Keratinocyte (primary cell): ENCODE measurements around the gene HS3ST3A1. TPM values are rescaled to one million over a fixed set of nuclear protein-coding genes. Genes with fewer than 3 reads are reported as not detected.

Experiments used
- DNase-seq: peaks from one replicate; pipeline ENCODE4 v3.0.0-alpha.2; 2011; ENCODE audit warnings: low read depth, missing footprints, low spot score
- FAIRE-seq: peaks from 2 replicates; lab custom pipeline; 2011; peaks lifted over from hg19 to GRCh38; lab: Jason Lieb, UNC
- H2AFZ ChIP-seq: 2 replicates; pipeline ENCODE4 v1.6.0; 2012; ENCODE audit warnings: low read length, control low read depth, inconsistent platforms; ENCODE audit not compliant: control insufficient read depth
- H3K27ac ChIP-seq: 2 replicates; pipeline ENCODE4 v1.5.1; 2011; ENCODE audit warnings: low read length; ENCODE audit not compliant: control insufficient read depth, insufficient read depth
- H3K27me3 ChIP-seq: 3 replicates; pipeline ENCODE4 v1.6.0; 2011; ENCODE audit warnings: low read length; ENCODE audit not compliant: control insufficient read depth, insufficient read depth; ENCODE audit errors: extremely low read depth
- H3K36me3 ChIP-seq, 2 experiments: 2 replicates in 1 of 2; 3 replicates in 1 of 2; pipeline ENCODE4 v1.5.1; 2011; ENCODE audit warnings: low read length in 2 of 2, mild to moderate bottlenecking in 1 of 2; ENCODE audit not compliant: control insufficient read depth in 2 of 2, insufficient read depth in 2 of 2; ENCODE audit errors: extremely low read depth in 1 of 2
- H3K4me1 ChIP-seq: 3 replicates; pipeline ENCODE4 v1.5.1; 2011; ENCODE audit warnings: low read length; ENCODE audit not compliant: control insufficient read depth, insufficient read depth; ENCODE audit errors: extremely low read depth
- H3K4me2 ChIP-seq: 3 replicates; pipeline ENCODE4 v1.6.0; 2011; ENCODE audit warnings: low read depth, low read length; ENCODE audit not compliant: control insufficient read depth, insufficient read depth; ENCODE audit errors: extremely low read depth
- H3K4me3 ChIP-seq, 3 experiments: fragments of 200-600 bp in 1 of 3; sonication (generic) in 1 of 3; 2 replicates in 2 of 3; 3 replicates in 1 of 3; pipeline ENCODE4 v1.5.1; 2011 to 2016; ENCODE audit warnings: low read length in 3 of 3, mild to moderate bottlenecking in 3 of 3, control low read depth in 2 of 3, inconsistent platforms in 1 of 3, low read depth in 1 of 3, mixed read lengths in 1 of 3, mixed run types in 1 of 3, moderate library complexity in 1 of 3; ENCODE audit not compliant: control insufficient read depth in 2 of 3, insufficient read depth in 2 of 3; ENCODE audit errors: extremely low read depth in 1 of 3
- H3K79me2 ChIP-seq: 2 replicates; pipeline ENCODE4 v1.6.0; 2012; ENCODE audit warnings: low read length; ENCODE audit not compliant: control insufficient read depth, insufficient read depth
- H3K9ac ChIP-seq: 3 replicates; pipeline ENCODE4 v1.6.0; 2011; ENCODE audit warnings: low read length; ENCODE audit not compliant: control insufficient read depth, insufficient read depth; ENCODE audit errors: extremely low read depth
- H3K9me1 ChIP-seq: 3 replicates; pipeline ENCODE4 v1.6.0; 2011; ENCODE audit warnings: low read length; ENCODE audit not compliant: control insufficient read depth, insufficient read depth; ENCODE audit errors: extremely low read depth
- H3K9me3 ChIP-seq: 2 replicates; pipeline ENCODE4 v1.5.1; 2012; ENCODE audit warnings: low read depth, low read length; ENCODE audit not compliant: control insufficient read depth
- H4K20me1 ChIP-seq: 3 replicates; pipeline ENCODE4 v1.6.0; 2011; ENCODE audit warnings: low read length; ENCODE audit not compliant: control insufficient read depth, insufficient read depth; ENCODE audit errors: extremely low read depth
- EZH2 ChIP-seq: IDR thresholded peaks from one replicate; pipeline ENCODE4 v1.6.1; 2012; ENCODE audit warnings: inconsistent platforms, mild to moderate bottlenecking, low read length, moderate library complexity
- dilution Hi-C: fragments of 300-500 bp; cut with MboI; formaldehyde crosslinking; loops from one replicate; pipeline ENCODE4 v1.7.0; 2020; ENCODE audit warnings: low sequenced_read_pairs; ENCODE audit not compliant: extremely low pct_ligation_motif_present
- polyA plus RNA-seq, 5 experiments: library from polyadenylated mRNA; depleted of rRNA in 3 of 5; stranded (reverse) in 3 of 5; stranded (forward) in 1 of 5; unstranded in 1 of 5; fragments of >200 nt; gene quantifications; 1 replicate in 1 of 5; 2 replicates in 3 of 5; 3 replicates in 1 of 5; pipeline versions ENCODE4 v1.2.1 to v1.2.3, GENCODE V29; 2011 to 2012; ENCODE audit warnings: missing spikeins in 2 of 5, low read depth in 1 of 5, low replicate concordance in 1 of 5
- TF ChIP-seq, protein P1 (sequence below), 3 experiments: IDR thresholded peaks in 1 of 3; conservative IDR thresholded peaks in 1 of 3; optimal IDR thresholded peaks in 1 of 3; 2 replicates in 2 of 3; 3 replicates in 1 of 3; pipeline versions ENCODE3 to v1.5.1; 2011; ENCODE audit warnings: low read length in 3 of 3, mild to moderate bottlenecking in 3 of 3, moderate library complexity in 2 of 3, control low read depth in 1 of 3, inconsistent platforms in 1 of 3; ENCODE audit not compliant: insufficient read depth in 2 of 3; ENCODE audit errors: extremely low read depth in 1 of 3

The HS3ST3A1 gene
- polyA plus RNA-seq, 1 donor (not counting 4 experiments of a cell fraction or from before 2014, with no cell fraction given) = 0.04 TPM

DNA sequence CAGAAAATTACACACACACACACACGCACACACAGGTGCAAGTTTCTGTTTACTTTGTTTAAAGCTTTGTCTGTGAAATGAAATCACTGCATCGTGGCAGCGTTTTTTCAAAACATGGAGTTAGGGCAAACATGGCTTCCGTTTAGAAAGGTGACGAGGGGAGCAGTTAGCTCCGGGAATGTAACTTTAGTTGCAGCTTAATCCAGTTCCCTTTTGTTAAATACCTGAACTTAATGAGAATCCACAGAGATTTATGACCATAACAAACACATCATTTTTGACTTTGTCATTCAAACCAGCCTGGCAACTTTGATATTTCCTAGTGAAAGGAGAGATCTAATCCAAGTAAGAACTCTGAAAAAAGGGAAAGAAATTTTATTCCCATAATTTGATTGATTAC lies 12.1 kb downstream of the HS3ST3A1 start:
- H3K27ac ChIP-seq = no peak overlapping the region
- dilution Hi-C loops = no loop called here
- H3K9ac ChIP-seq = no peak overlapping the region
- DNase-seq (no peak), FAIRE-seq (no peak)
- H3K4me1 ChIP-seq = no peaks in the 10 kb centered on the region
- H3K4me3 ChIP-seq = no peak overlapping the region
- no peak overlapping the region for H2AFZ ChIP-seq
- no peak overlapping the region for H3K4me2 ChIP-seq
- H3K27me3 ChIP-seq = no peaks in the 10 kb centered on the region
- no peaks in the 10 kb centered on the region for H3K36me3 ChIP-seq
- TF ChIP-seq EZH2 = no peak
- H3K9me1 ChIP-seq = no peaks in the 10 kb centered on the region
- H3K9me3 ChIP-seq = no peaks in the 10 kb centered on the region
- no peaks in the 10 kb centered on the region for H3K79me2 ChIP-seq
- no peaks in the 10 kb centered on the region for H4K20me1 ChIP-seq

DNA sequence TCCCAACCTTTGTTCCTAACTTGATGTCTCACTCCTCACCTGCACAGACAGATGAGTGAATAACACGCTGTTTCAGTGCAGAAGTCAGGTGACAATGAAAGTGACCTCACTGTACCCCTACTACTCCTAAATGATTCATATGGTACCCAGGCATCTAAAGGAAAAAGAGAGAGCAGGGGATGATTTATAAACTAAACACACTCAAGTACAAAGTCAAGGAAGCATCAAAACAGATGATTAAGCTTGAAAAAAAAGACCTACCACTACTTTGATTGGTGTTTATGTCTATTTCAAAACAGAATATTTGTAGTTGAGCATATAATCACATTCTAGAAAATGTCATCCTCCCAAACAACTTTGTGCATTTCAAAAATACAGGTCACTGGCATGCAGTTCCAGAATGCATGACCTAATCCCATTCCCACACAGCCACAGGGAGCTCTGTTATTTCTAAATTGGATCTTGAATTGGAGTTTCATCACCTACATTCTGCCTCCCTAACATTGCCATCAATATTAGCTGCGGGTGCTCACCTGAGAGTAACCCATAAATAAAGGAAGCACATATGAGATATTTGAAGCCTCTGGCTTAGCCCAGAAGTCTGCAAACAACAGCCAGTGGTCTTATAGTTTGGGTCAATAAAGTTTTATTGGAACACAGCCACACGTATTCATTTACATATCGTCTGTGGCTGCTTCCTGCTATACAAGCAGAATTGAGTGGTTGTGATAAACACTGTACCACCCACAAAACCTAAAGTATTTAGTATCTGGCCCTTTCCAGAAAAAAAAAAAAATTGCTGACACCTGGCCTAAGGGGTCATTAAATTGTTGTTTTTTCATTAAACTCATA lies 14.0 kb downstream of the HS3ST3A1 start:
- no peak for FAIRE-seq
- Histone ChIP-seq H3K27me3 (no peaks in the 10 kb centered on the region), H3K79me2 (no peaks in the 10 kb centered on the region), H3K9ac (no peak overlapping the region), H3K4me1 (no peaks in the 10 kb centered on the region), H3K4me3 (no peak overlapping the region), H3K9me1 (no peaks in the 10 kb centered on the region), H4K20me1 (no peaks in the 10 kb centered on the region), H2AFZ (no peak overlapping the region), H3K9me3 (no peaks in the 10 kb centered on the region), H3K27ac (no peak overlapping the region), H3K4me2 (no peak overlapping the region), H3K36me3 (no peaks in the 10 kb centered on the region)
- dilution Hi-C loops = no loop called here
- DNase-seq = no peak
- TF ChIP-seq, protein P1, sequence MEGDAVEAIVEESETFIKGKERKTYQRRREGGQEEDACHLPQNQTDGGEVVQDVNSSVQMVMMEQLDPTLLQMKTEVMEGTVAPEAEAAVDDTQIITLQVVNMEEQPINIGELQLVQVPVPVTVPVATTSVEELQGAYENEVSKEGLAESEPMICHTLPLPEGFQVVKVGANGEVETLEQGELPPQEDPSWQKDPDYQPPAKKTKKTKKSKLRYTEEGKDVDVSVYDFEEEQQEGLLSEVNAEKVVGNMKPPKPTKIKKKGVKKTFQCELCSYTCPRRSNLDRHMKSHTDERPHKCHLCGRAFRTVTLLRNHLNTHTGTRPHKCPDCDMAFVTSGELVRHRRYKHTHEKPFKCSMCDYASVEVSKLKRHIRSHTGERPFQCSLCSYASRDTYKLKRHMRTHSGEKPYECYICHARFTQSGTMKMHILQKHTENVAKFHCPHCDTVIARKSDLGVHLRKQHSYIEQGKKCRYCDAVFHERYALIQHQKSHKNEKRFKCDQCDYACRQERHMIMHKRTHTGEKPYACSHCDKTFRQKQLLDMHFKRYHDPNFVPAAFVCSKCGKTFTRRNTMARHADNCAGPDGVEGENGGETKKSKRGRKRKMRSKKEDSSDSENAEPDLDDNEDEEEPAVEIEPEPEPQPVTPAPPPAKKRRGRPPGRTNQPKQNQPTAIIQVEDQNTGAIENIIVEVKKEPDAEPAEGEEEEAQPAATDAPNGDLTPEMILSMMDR (optimal IDR thresholded peaks at IDR 0.05 in 1 of 3, IDR thresholded peaks at IDR 0.05 in 1 of 3, conservative IDR thresholded peaks at IDR 0.05 in 1 of 3; ENCODE audit: extremely low read depth in 1 of 3, insufficient read depth in 2 of 3, low read length in 3 of 3) = no peak
- no peak for TF ChIP-seq EZH2
